AG10803 (cell line): ENCODE results near the gene PFDN6.

ENCODE experiments used
- DNase-seq: peaks from one replicate; pipeline ENCODE4 v3.0.0; 2010; ENCODE audit warnings: low read depth
- H3K4me3 ChIP-seq: 2 replicates; pipeline ENCODE4 v1.5.1; 2011; ENCODE audit warnings: mild to moderate bottlenecking, low read length, control low read depth
- CTCF ChIP-seq: conservative IDR thresholded peaks from 2 replicates; pipeline ENCODE4 v1.5.1; 2011; ENCODE audit warnings: mild to moderate bottlenecking, low read length, control low read depth, inconsistent platforms

PFDN6 gene

DNA sequence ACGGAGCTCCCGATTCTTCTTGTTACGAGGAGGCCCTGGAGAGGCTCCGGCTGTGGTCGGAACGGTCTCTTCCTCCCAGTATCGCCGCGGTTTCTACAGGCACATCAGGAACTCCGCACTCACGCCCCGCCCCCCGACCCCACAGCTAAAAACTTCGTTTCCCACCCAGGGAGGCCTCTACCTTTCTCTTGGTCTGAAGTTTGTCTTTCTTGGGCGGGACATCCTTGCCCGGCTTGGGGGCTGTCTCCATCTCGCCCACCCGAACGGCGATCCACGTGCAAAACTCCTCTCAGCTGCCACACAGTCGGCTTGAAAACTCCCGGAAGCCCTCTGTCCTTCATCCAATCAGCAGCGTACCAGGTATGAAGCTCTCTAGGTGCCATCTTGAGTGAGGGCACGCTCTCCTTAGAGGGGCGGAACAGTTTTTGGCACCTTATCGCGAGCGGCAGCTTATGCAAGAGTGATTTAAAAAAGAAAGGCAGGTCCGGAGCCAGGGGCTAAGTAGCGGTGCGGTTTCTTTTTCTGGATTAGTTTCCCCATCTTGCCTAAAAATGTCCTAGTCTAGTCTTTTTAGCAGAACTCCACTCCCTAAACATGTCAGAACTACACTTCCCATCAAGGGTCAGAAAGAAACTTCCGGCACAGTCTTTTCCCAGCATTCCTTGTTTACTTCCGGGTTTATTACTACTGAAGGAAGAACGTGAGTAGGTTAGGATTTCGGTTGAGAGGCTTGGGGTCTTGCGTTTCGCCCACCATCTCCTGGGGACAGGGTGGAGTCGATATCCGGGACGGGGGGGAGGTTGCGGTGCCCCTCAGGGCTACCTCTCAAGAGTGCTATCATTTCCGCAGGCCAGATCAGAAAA, at the start of gene PFDN6, which contains the start of gene WDR46:
TSS of gene PFDN6 (plus strand) at position 681 of the 863 bp plus-strand sequence. CDS start 256 bp downstream, outside the sequence.
TSS of gene WDR46 (minus strand) at position 319 of the 863 bp plus-strand sequence. CDS start at position 250, 69 bp downstream.
- TF ChIP-seq CTCF: no peak
- peak within 1 kb of the TSS; percentile 96 for H3K4me3 ChIP-seq
- peak; percentile 88 for DNase-seq

GRCh38 chr6:33241968-33242367, 47.4 kb upstream of the PFDN6 start:
- H3K4me3 ChIP-seq: no peak overlapping the region
- DNase-seq: no peak
- TF ChIP-seq CTCF: no peak

GRCh38 chr6:33243476-33243875, 45.9 kb upstream of the PFDN6 start:
- DNase-seq: no peak
- TF ChIP-seq CTCF: no peak
- H3K4me3 ChIP-seq: no peak overlapping the region

DNA sequence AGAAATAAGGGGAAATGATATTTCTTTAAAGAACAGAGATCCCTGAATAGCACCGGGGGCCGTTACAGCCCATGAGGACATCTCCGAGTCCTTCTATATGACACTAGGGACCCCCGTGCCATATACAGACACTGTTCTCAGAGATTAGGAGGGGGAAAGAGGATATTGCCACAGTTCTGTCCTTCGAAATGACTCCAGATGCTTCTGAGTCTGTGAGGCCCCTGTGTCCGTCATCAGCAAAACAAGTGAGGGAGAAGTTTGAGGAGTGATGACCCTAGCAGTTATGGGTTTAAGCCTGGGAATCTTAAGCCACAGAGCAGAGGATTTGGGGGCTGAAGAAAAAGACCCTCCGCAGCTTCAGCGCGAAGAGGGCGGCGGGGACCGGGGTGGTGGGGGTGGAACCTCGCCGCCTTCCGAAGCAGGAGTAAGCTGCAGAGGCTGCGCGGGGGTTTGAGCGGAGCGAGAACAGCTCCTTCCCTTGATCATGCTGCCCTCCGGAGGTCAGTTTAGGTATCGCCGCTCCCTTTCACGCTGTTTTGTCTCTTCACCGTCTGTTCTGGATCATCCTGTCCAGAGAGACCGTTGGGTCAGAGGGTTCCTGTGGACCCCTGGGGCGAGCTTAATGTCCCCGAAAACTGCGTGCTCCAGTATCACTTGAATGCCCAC, 41.3 kb upstream of the PFDN6 start:
- DNase-seq: peak; percentile 80
- peak overlapping the region; percentile 72 for H3K4me3 ChIP-seq
- TF ChIP-seq CTCF: peak; percentile 93

- DNase-seq: peak; percentile 44
- no peak for TF ChIP-seq CTCF
- peak overlapping the region; percentile 72 for H3K4me3 ChIP-seq
Measured at GRCh38 chr6:33248643-33248931, 40.8 kb upstream of the PFDN6 start.

GRCh38 chr6:33248932-33249731, 40.3 kb upstream of the PFDN6 start:
- peak overlapping the region; percentile 93 for H3K4me3 ChIP-seq
- peak; percentile 99 for DNase-seq
- peak; percentile 35; the same call in 1 of the 2 replicates for TF ChIP-seq CTCF
